SK-N-MC (cell line): Measurements from ENCODE around the gene MACF1.

Experiments
- EZH2 ChIP-seq: fragments of 200-600 bp; sonication (generic); IDR thresholded peaks from one replicate; pipeline ENCODE4 v1.6.1; 2017; ENCODE audit warnings: antibody characterized with exemption
- FOXP2 ChIP-seq: optimal IDR thresholded peaks from 2 replicates; pipeline ENCODE3; 2011; ENCODE audit warnings: mild to moderate bottlenecking, moderate library complexity; ENCODE audit not compliant: insufficient read depth; ENCODE audit errors: extremely low read length, control extremely low read depth
- POLR2AphosphoS5 ChIP-seq: IDR thresholded peaks from 2 replicates; pipeline ENCODE4 v1.6.1; 2012; ENCODE audit warnings: mild to moderate bottlenecking, low read depth, low read length, borderline replicate concordance

GRCh38 chr1:39500862-39501389, 296.4 kb downstream of the MACF1 start:
- TF ChIP-seq POLR2AphosphoS5 (no peak), EZH2 (no peak), FOXP2 (no peak)
